Spinal cord (tissue), 10 donors: Measurements from ENCODE around the gene PDE8A. TPM values are rescaled to one million over a fixed set of nuclear protein-coding genes. Genes with fewer than 3 reads are reported as not detected.
"Not testable (repeated sequence)": the region's sequence is repeated elsewhere in the genome, so short reads cannot be mapped to it uniquely, and the experiment has no call there.

Experiments used
- DNase-seq, 6 donors: peaks; one replicate each; pipeline versions ENCODE4 v3.0.0 to v3.0.0-alpha.2; 2013 to 2015; ENCODE audit warnings: low spot score in 6 of 6, low read depth in 4 of 6
- H3K27ac ChIP-seq: one replicate; pipeline ENCODE4 v1.5.1; 2013; ENCODE audit warnings: low read depth, low read length, control low read depth
- H3K27me3 ChIP-seq: one replicate; pipeline ENCODE4 v1.6.1; 2013; ENCODE audit warnings: low read length; ENCODE audit not compliant: control insufficient read depth, insufficient read depth
- H3K36me3 ChIP-seq: one replicate; pipeline ENCODE4 v1.6.1; 2013; ENCODE audit warnings: low read length; ENCODE audit not compliant: control insufficient read depth, insufficient read depth
- H3K4me1 ChIP-seq: one replicate; pipeline ENCODE4 v1.6.1; 2013; ENCODE audit warnings: low read length; ENCODE audit not compliant: control insufficient read depth, insufficient read depth
- H3K4me3 ChIP-seq: one replicate; pipeline ENCODE4 v1.5.1; 2013; ENCODE audit warnings: low read depth, low read length, control low read depth
- H3K9me3 ChIP-seq: one replicate; pipeline ENCODE4 v1.6.1; 2013; ENCODE audit warnings: low read length; ENCODE audit not compliant: control insufficient read depth, insufficient read depth
- WGBS: methylation state at CpG from one replicate; pipeline ENCODE4 v1.1.5; 2013; ENCODE audit warnings: missing lambda C conversion rate; ENCODE audit not compliant: insufficient coverage; 5-methylcytosine and 5-hydroxymethylcytosine counted together
- polyA plus RNA-seq, 2 donors: library from polyadenylated mRNA; unstranded; fragments of 120-200 nt; gene quantifications; one replicate each; pipeline ENCODE4 v1.2.1, GENCODE V29; 2013; ENCODE audit not compliant: insufficient read length in 2 of 2
- total RNA-seq, 2 donors: library from RNA; depleted of rRNA in 1 of 2; stranded (reverse); fragments of 120-200 nt in 1 of 2; fragments of >200 nt in 1 of 2; gene quantifications; one replicate each; pipeline versions ENCODE4 v1.2.3 to v1.2.4, GENCODE V29; 2013 to 2014
- donor health status: healthy.

Gene PDE8A
- total and polyA plus RNA-seq, 4 donors: 19.9 to 72.9 (median 40.0) TPM

GRCh38 chr15:85006655-85007054, 25.0 kb downstream of the PDE8A start:
- H3K4me1 ChIP-seq: no peaks in the 10 kb centered on the region
- H3K36me3 ChIP-seq: no peaks in the 10 kb centered on the region
- no peak for DNase-seq
- H3K27me3 ChIP-seq: no peaks in the 10 kb centered on the region
- no peak overlapping the region for H3K27ac ChIP-seq
- no peaks in the 10 kb centered on the region for H3K9me3 ChIP-seq
- no peak overlapping the region for H3K4me3 ChIP-seq
- WGBS: 65% methylated on average over 3 of the region's 3 CpGs

GRCh38 chr15:85007137-85007536, 25.5 kb downstream of the PDE8A start:
- H3K9me3 ChIP-seq: no peaks in the 10 kb centered on the region
- H3K27ac ChIP-seq: no peak overlapping the region
- no peaks in the 10 kb centered on the region for H3K36me3 ChIP-seq
- H3K4me3 ChIP-seq: no peak overlapping the region
- no peaks in the 10 kb centered on the region for H3K4me1 ChIP-seq
- no peak for DNase-seq
- no peaks in the 10 kb centered on the region for H3K27me3 ChIP-seq
- 60% methylated on average over 1 of the region's 5 CpGs for WGBS

- WGBS: 100% methylated on average over 2 of the region's 4 CpGs
- no peak for DNase-seq
- H3K4me1 ChIP-seq: no peaks in the 10 kb centered on the region
- H3K27me3 ChIP-seq: no peaks in the 10 kb centered on the region
- no peak overlapping the region for H3K4me3 ChIP-seq
- no peaks in the 10 kb centered on the region for H3K9me3 ChIP-seq
- H3K36me3 ChIP-seq: no peaks in the 10 kb centered on the region
- H3K27ac ChIP-seq: no peak overlapping the region
Measured at GRCh38 chr15:85007741-85008397, 26.2 kb downstream of the PDE8A start.

- no peaks in the 10 kb centered on the region for H3K4me1 ChIP-seq
- no peak overlapping the region for H3K27ac ChIP-seq
Measured at GRCh38 chr15:85008474-85009260, 27.0 kb downstream of the PDE8A start.

GRCh38 chr15:85009435-85009834, 27.8 kb downstream of the PDE8A start:
- H3K36me3 ChIP-seq: no peaks in the 10 kb centered on the region
- DNase-seq: no peak
- no peaks in the 10 kb centered on the region for H3K9me3 ChIP-seq
- WGBS: no CpG with 5 or more reads among the region's 2 CpGs
- no peaks in the 10 kb centered on the region for H3K27me3 ChIP-seq
- no peak overlapping the region for H3K27ac ChIP-seq
- H3K4me3 ChIP-seq: no peak overlapping the region
- H3K4me1 ChIP-seq: no peaks in the 10 kb centered on the region

More at GRCh38 chr15:85008474-85009260, 27.0 kb downstream of the PDE8A start:
- no peaks in the 10 kb centered on the region for H3K27me3 ChIP-seq
- H3K9me3 ChIP-seq: no peaks in the 10 kb centered on the region
- H3K4me3 ChIP-seq: no peak overlapping the region
- WGBS: 81% methylated on average over 3 of the region's 5 CpGs
- no peak for DNase-seq
- H3K36me3 ChIP-seq: no peaks in the 10 kb centered on the region

- Histone ChIP-seq H3K27ac (peak overlapping the region; percentile 65), H3K9me3 (no peaks in the 10 kb centered on the region), H3K27me3 (no peaks in the 10 kb centered on the region), H3K36me3 (no peaks in the 10 kb centered on the region), H3K4me3 (no peak overlapping the region), H3K4me1 (no peaks in the 10 kb centered on the region)
- DNase-seq: no peak
Measured at GRCh38 chr15:85010071-85010385, 28.4 kb downstream of the PDE8A start.

- H3K4me3 ChIP-seq: no peak overlapping the region
- no peaks in the 10 kb centered on the region for H3K4me1 ChIP-seq
- no peaks in the 10 kb centered on the region for H3K9me3 ChIP-seq
- WGBS: no CpG with 5 or more reads among the region's 3 CpGs
- H3K27ac ChIP-seq: peak overlapping the region; percentile 65
- H3K36me3 ChIP-seq: no peaks in the 10 kb centered on the region
- no peaks in the 10 kb centered on the region for H3K27me3 ChIP-seq
- peak in 2 of 6 donors; percentile 28 to 48 for DNase-seq
Measured at GRCh38 chr15:85010386-85011159, 28.9 kb downstream of the PDE8A start.

- Histone ChIP-seq H3K9me3 (no peaks in the 10 kb centered on the region), H3K4me1 (no peaks in the 10 kb centered on the region), H3K27me3 (no peaks in the 10 kb centered on the region), H3K4me3 (no peak overlapping the region), H3K36me3 (no peaks in the 10 kb centered on the region), H3K27ac (peak overlapping the region; percentile 65)
- no peak for DNase-seq
- WGBS: no CpG with 5 or more reads among the region's 3 CpGs
Measured at GRCh38 chr15:85011160-85011571, 29.5 kb downstream of the PDE8A start.

- not testable (repeated sequence) for H3K9me3 ChIP-seq, H3K36me3 ChIP-seq, H3K4me3 ChIP-seq, H3K27me3 ChIP-seq, DNase-seq, H3K4me1 ChIP-seq, H3K27ac ChIP-seq
- WGBS: no CpG with 5 or more reads among the region's 2 CpGs
Measured at GRCh38 chr15:85011724-85012123, 30.1 kb downstream of the PDE8A start.
